Stimulated activated CD8-positive, alpha-beta memory T cell treated with anti-CD3 and anti-CD28 coated beads, Interleukin-2, amount 100 ng/mL, for 1 hour (primary cell): ENCODE data around the gene BTG1.

Experiments
- DNase-seq, 2 donors: peaks; one replicate each; pipeline ENCODE4 v3.0.0-alpha.2; 2020; ENCODE audit warnings: low read depth in 2 of 2

Gene BTG1, protein sequence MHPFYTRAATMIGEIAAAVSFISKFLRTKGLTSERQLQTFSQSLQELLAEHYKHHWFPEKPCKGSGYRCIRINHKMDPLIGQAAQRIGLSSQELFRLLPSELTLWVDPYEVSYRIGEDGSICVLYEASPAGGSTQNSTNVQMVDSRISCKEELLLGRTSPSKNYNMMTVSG

DNA sequence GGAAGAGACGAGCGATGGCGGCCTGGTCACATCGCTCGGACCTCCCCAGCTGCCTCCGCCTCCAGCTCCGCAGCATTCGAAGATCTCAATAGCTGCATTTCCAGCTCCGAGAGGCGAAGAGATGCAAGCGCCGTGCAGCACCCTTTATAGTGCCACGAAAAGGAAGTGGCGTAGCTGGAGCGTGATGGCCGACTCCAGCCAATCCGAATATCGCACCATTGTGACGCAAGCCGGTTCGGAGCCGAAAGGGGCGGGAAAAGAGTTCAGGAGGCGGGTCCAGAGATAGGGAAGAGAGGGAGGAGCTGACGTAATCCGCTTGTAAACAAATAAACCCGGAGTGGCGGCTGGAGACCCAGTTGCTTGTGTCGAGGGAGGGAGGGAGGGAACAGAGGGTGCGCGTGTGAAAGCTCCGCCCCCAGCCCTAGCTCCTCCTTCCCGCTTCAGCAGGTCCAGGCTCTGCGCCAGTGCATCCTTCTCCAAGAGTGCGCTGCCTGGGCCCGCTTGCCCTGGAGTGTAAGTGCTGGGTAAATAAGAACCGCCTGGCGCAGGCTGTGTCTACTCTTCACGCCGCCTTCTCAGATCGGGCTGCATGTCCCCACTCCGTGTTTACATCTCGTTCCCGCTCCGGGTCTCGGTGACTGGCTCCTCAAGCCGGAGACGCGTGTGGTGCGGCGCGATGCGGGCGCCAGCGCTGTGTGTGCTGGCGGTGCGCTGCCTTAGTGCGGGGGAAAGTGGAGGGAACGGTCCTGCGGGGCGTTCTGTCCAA is at the start of gene BTG1:
TSS of gene BTG1 (minus strand) at position 116 of the 766 bp plus-strand sequence. CDS start 311 bp downstream, outside the sequence.
- peak; percentile 95 to 98 for DNase-seq

DNA sequence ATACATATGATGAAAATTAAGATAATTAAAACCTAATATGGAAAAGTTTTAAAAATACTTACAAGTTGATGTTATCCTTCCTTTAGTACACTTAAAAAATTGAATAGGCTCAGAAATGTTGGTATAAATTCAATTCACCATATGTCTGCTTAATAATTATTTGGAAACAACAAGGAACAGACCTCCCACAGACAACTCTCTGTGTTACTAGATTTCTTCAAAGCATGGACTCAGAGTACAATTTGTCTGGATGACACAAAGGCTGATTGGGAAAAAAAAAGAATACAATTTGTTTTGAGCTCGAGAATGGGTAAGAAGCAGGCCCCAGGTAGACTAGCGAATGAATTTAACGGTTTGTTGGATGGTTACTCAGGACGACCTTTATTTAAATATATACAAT is 48.9 kb upstream of the BTG1 start:
- no peak for DNase-seq

DNA sequence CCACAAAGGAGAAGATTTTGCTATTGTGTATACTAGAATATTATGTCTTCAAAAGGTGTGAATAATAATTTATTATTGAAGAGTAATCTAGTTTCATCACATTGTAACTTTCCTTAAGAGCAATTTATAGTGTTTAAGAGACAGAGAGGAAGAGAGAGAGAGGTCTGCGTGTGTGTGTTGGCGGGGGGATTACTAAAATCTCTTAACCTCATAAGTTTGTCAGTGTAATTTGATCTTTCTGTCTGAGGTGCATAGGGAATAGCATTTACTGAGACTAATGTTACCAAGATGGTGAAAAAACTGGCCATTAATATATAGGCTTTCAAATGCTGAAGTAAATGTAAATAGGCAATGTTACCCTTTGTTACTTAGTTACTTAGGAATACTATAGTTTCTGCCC is 48.2 kb upstream of the BTG1 start:
- no peak for DNase-seq

DNA sequence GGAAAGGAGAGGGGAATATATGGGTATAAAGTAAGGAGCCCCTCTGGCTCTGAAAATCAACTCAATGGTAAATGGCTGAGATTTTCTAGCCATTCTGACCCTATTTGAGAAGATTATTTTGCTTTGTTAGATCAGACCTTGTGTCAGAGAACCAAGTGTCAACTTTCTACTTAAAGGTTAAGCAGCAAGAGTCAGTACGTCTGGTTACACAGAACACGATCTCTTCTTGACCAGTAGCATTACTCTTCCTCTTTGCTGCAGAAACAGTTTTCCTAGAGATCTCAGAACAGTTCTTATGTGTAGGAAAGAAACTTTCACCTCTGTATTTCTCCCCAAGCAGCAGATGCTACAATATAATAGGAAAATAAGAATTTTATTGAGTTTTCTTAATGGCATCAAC is 47.4 kb upstream of the BTG1 start:
- DNase-seq, result no peak

DNA sequence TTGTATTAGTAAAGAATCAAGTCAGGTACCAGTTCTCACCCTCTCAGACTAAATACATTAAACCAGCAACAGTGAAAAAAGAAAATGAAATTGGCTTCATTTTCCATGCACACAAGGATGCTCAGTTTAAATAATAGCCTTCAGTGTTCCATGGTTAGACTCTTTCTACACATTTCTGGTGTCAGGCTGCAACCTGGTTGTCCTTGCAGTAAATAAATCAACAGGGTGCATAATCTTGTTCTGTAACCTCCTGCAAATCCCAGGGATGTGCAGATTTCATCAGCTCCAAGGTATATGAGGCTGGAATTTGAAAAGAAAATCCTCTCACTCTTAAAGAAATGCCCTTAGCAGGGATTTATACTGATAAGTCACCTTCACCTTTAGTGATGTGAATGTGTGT is 46.7 kb upstream of the BTG1 start:
- DNase-seq, result no peak

DNA sequence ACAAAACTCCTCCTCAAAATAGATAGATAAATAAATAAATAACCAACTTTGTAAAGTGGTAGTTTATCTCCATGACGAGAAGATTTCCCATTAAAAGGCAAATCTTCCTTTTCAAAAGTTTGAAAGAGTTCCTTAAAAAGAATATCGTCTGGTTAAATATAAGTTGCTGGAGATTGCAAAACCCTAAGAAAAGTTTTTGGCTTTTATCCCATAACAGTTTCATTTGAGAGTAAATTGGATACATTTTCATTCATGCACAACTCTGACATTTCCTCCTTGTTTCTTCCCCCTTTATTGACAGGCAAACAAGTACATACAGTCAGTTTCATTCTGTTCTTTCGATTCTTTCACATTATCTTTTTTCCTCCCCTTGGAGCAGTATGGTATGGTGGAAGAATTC is 45.4 kb upstream of the BTG1 start:
- no peak for DNase-seq

DNA sequence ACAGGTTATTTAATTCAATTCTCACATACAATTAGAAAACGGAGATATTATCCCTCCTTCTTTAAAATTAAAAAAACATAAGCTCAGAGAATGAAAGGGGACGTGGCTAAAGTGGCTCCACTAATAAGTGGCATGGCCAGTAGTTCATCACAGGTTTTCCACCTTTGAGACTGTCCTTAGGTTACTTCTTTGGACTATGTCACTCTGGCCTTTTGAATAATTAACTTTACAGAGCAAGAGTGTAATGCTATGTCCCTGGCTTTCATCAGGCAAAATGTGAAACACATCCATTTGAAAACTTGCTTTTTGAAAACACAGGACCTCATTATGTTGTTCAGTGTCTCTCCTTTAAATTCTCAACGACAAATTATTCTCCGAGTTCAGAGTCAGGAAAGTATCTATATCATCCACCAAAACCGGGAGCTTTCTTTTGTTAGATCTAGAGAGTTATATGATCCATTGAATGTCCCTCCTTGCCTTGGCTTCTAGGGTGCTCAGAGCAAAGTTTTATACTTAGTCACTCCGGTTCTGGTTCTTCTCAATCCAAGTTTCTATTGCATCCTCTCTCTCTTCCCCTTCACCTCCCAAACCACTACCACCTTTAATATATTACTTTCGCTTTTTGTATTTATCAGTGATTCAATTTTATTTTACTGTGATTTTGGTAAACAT is 43.0 kb upstream of the BTG1 start:
- DNase-seq, result no peak

DNA sequence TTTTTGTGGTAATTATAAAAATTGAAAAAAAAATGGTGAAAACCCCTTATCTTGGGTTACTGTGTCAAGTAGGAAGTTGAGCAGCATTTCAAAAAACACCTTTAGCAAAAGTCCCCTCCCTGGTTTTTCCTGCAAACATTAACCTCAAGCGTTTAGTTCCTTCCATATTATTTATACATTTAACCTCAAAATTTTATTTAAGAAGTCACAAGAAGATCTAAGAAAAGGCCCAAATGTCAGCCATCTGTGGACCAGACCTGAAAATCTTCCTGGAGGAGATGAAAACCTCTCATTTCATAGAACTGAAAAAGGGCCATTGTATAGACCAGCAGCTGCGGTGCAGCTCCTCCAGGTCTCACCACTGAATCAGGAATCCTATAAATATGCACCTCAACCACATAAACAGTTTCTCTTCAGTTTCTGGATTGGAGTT is 40.4 kb upstream of the BTG1 start:
- DNase-seq, result no peak

DNA sequence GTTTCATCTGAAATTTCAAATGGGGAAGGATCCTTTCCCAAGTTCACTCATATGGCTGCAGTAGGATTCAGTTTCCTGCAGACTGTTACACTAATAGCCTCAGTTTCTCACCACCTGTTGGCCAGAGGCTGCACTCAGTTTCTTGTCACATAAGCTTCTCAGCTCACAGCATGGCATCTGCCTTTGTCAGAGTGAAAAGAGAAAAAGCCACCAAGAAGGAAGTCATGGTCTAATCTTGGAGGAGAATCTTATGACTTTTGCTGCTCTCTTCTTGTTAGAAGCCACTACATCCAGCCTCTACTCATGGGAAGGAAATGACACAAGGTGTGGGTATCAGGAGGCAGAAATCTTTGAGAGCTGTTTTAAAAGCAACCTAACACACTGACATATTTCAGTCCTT is 39.4 kb upstream of the BTG1 start:
- DNase-seq, result no peak

DNA sequence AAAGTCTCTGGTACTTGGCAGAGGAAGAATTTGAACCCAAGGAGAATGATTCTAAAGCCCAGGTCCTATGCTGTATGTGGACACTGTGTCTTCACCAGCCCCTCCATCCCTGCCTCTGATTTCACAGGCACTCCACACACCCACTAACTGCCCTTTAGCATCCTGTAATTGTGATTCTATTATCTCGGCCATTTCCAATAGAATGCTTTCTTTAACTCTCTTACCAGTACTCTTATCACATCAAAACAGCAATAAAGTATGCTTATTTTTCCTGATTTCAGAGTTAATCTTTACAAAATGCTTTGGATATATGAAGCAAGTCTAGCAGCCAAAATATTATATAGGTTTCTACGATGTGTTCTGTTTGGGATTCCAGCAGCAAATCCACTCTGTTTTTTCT is 37.9 kb upstream of the BTG1 start:
- no peak for DNase-seq

DNA sequence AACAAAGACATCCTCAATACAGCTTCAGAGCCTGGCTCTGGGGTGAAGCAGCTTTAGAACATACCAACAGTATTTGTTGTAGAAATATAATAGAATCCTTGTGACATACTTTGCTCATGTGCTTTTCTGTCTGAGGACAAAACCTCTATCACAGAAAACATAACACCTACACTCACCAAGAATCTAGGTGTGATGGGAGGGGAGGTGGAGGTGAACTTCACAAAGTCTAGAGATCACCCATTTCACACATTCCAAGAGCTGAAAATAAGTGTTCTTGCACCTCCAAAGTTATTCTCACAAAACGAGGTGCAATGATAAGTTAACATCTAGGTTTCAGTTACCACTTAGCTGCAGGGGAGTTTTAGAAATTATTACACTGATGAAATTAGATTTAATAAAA is 32.7 kb upstream of the BTG1 start:
- DNase-seq, result no peak

DNA sequence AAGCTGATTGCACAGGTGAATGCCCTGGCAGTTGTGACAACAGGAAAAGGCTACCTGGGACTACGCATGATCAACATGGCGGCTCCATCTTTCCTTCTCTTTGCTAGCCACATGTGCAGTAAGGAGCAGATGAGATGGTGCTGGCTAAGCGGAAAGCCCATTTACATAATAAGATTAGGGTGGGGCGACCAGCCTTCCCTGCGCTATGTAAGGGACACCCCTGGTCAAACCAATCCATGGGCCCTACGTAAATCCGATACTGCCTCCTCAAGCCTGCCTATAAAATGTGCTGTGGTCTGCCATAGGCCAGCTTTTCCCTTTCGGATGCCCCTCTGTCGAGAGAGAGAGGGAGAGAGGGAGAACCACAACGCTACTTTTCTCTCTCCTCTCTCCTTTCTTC is 31.0 kb upstream of the BTG1 start:
- no peak for DNase-seq

DNA sequence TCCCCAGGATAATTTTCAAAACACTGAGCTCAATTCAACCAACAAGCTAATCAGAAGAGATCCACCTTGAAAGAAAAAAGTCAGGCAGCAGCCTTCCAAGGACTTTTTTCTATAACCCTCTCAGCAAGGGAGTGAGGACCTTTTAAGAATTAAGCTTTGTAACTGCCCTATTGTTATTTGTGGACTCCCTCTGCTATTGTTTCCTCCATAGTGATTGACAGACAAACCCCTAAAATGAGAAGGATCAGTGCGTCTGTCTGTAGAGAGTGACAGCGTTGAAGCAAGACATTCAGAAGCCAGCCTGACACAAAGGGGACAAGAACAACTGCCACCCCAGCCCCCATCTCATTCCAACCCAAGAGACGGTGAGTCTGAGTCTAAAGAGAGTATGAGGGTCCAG is 30.3 kb upstream of the BTG1 start:
- no peak for DNase-seq

DNA sequence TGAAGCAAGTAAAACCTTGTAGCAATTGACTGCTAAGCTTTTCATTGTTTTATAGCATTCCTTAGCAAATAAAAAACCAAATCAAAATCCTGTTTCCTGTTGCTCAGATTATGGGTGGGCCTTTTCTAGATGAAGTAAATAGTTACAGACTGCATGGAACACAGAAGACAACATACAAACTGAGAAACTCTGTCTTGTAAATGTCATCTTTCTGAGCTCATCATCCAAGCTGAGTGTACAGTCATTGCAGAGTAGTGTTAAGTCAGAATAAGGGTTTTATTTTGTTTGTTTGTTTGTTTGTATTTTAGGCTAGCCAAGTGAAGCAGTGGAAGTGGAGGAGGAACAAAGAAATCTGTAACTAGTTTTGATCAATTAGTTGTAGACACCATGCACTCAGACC is 24.4 kb upstream of the BTG1 start:
- no peak for DNase-seq

DNA sequence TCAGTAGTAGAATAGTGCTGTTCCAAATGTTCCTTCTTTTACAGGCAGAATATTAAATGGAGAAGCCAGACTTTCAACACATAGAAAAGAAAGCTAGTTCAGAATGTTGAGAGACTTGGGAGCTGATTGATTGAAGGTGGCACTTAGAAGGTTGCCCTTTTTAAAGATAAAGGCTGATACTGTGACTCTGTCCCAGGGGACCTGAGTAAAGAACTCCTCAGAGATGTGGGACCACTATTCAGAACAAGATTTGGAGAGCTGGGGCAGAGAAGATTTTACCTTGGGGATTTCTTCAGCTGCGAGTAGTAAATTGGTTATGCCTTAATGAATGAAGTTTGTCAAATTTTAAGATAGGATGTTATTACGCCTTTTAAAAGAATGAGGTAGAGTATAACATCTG is 21.4 kb upstream of the BTG1 start:
- DNase-seq, result no peak

DNA sequence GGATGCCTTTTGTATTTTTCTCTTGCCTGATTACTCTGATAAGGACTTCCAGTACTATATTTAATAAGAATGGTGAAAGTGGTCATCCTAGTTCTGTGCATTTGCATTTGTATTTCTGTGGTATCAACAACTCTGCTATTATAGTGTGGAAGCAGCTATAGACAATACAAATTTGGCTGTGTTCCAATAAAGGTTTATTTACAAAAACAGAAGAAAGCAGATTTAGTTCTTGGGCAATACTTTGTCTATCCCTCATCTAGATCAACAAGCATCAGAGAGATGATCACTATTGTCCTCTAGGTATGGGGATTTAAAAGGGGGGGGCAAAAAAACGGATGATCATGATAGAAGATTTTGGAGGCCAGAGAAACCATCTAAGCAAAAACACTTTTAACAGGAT is 19.1 kb upstream of the BTG1 start:
- DNase-seq, result no peak

DNA sequence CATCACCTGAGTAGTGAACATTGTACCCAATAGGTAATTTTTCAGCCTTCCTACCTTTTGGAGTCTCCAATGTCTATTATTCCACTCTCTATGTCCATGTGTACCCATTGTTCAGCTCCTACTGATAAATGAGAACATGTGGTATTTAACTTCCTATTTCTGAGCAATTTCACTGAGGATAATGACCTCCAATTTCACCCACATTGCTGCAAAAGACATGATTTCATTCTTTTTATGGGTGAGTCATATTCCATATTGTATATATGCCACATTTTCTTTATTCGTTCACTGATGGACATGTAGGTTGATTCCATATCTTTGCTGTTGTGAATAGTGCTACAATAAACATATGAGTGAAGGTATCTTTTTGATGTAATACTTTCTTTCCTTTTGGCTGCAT is 16.4 kb upstream of the BTG1 start:
- DNase-seq, result no peak

DNA sequence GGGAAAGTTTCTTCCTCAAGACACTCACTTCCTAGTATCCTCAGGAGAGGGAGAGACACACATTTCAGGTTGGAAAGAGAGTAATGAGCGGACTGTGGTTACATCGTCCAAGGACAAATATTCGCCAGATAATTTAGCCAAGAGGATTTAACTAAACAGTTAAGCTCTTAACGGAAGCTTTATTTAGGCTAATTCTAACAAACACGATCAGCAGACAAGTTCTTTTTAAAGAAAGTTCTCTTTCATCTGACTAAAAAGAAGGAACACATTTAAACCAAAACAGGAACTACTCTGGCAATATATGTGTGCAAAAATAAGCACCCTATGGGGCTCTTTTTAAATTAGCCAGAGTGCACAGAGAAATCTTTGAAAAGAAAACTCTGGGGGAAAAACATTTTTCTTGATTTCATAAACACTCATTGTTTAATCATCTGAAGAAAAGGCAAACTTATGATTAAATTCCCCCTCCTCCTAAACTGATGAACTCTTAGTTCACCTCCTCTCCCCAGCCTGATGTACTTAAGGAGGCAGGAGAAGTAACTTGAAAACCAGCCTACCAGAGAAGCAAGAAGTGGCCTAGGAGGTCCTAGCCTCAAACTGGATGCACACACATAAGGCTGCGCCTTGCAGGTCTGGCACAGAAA is 13.3 kb upstream of the BTG1 start:
- no peak for DNase-seq

DNA sequence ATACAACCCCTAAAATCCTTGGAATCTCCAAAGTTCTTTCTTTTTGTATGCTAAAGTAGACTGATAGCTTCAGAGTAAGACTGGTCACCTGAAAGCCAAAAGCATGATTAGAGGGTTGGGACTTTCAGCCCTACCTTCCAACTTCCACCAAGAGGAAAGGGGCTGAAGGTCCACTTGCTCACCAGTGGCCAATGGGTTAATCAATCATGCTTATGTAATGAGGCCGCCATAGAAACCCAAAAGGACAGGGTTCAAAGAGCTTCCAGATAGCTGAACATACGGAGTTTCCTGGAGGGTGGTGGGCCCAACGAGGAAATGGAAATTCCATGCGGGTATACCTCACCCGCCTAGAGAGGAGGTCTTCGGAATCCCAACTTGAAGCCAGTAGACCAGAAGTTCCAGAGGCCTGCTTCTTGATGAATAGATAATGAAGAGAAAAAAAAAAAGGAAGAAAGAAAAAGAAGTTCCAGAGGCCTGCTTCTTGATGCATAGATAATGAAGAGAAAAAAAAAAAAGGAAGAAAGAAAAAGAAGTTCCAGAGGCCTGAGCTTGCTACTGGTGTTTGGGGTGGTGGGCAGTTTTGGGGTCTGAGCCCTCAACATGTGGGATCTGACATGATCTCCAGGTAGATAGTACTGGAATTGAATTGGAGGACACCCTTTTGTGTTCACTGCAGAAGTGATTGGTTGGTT is 11.2 kb upstream of the BTG1 start:
- no peak for DNase-seq

DNA sequence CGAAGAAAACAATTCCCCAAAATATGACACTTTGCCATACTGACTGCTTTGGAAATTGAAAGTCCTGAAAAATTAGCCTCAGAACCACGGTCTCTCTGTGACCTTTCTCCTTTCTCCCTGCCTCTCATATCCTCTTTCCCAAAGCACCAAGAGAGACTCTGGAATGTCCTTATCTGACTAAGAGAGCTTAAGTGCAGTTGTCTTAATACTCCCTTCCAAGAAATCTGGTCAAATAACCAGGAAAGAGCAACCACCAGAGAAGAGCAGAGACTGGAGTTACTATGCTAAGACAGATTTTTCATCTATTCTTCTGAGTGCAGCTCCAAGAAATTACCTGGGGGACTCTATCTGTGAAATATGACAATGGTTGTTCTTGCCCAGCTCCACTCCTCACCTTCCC is 10.5 kb upstream of the BTG1 start:
- no peak for DNase-seq

DNA sequence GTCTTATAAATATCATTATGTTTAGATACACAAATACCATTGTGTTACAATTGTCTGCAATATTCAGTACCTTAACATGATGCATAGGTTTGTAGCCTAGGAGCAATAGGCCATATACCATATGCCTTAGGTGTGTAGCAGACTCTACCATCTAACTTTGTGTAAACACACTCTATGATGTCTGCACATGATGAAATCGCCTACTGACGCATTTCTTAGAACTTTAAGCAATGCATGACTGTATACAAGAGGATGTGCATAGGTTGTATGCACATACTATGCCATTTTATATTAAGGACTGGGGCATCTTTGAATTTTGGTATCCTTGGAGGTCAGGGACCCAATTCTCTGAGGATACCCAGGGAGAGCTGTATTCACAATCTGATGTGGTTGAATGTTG is 10.1 kb upstream of the BTG1 start:
- no peak for DNase-seq

DNA sequence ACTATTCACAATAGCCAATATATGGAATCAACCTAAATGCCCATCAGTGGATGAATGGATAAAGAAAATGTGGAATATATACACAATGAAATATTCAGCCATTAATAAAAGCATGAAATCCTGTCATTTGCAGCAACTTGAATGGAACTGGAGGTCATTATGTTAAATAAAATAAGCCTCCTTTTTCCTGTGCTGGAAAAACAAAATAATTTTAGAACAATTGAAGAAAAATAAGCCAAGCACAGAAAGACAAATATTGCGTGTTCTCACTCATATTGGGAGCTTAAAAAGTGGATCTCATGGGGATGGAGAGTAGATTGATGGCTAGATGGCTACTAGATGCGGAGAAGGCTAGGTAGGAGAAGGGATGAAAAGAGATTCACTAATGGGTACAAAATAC is 6.3 kb upstream of the BTG1 start:
- DNase-seq, result no peak
